ENCODE results near the gene MIB2.
"Not testable (repeated sequence)": the region's sequence is repeated elsewhere in the genome, so short reads cannot be mapped to it uniquely, and the experiment has no call there.

Gene MIB2

DNA sequence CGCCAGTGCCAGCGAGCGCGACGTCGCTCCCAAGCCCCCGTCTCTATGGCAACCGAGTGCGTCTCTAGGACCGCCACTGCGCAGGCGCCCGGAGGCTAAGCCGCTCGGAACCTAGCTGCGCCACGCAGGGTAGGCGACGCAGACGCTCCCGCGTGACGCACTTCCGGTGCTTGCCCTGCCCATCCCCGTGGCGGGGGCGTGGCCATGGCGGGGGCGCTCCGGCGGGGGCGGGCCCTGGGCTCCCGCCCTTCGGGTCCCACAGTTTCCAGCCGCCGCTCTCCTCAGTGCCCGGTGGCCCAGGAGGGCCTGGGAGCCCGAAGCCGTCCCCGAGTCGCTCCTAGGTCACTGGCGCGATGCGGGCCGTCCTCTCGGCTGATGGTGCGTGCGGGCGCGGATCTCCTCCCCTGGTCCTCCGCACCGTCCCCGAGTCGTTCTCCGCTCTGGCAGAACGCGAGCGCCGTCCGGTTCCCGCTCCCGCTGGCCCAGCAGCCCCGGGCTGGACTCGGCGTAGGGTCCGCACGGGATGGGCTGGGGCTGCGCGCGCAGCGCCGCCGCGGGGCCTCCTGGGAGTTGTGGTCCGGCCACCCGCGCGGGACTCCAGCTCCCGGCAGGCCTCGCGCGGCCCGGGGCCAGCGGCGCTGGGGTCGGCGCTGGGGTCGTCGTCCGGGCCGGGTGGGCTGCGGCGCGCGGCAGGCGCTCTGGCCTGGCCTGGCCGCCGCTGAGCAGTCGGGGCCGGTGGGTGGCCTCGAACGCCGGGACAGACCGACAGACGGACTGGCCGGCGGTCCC, at the start of gene MIB2:
TSS of gene MIB2 (plus strand) at position 245 of the 789 bp plus-strand sequence. CDS start 7,953 bp downstream, outside the sequence.
- DNase-seq, result peak; percentile 77

DNA sequence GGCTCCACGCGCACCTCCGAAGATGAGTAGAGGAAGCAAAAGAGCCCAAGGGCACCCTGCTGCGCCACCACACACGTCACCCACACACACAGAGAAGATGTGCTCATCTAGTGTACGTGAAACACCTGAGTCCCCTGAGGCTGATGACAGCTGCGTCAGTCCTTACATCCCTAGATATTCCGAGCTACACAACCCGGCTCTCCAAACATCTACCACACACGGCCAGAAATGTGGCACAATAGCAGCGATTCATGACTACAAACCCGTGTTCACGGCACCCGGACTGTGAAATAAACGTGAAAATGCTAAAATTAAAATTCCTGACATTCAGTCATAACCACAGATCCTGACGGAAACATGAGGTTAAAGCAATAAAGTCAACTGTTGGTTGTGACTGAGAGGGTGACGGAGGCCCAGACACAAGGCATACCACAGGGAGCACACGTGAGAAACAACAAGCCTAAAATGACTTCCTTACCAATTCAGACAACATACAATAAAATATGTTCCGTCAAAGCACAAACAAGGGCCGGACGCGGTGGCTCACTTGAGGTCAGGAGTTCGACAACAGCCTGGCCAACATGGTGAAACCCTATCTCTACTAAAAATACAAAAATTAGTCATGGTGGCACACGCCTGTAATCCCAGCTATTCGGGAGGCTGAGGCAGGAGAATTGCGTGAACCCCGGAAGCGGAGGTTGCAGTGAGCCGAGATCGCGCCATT, 48.0 kb upstream of the MIB2 start:
- DNase-seq, result no peak

DNA sequence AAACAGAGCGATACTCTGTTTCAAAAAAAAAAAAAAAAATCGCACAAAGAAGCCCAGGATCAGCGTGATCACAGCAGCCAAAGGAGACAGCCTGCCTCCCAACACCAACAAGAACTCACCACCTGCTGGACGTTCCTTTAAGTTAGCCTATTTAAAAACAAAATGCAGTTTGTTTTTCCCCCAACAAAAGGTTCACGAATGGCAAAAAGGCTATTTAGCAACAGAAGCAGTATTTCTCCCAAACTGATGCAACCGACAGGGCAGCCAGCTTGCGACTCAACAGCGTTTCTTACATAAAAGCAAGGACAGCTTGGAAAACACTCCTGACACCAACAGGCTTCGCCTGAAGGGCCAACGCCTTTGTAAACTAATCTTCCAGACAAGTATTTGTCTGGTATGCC, 47.4 kb upstream of the MIB2 start:
- DNase-seq, result no peak

DNA sequence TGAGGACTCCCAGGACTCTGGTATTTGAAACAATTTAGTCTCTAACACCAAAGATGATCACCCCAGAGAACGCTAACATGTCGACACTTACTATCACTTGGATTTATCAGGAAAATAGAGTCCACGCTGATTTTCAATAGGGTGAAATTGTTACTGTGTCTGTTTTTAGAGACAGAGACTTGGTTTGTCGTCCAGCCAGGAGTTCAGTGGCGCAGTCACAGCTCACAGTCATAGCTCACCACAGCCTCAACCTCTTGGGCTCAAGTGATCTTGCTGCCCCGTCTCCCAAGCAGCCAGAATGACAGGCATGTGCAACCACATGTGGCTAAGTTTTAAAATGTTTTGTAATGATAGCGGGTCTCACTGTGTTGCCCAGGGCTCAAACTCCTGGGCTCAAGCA, 46.0 kb upstream of the MIB2 start:
- DNase-seq, result no peak

DNA sequence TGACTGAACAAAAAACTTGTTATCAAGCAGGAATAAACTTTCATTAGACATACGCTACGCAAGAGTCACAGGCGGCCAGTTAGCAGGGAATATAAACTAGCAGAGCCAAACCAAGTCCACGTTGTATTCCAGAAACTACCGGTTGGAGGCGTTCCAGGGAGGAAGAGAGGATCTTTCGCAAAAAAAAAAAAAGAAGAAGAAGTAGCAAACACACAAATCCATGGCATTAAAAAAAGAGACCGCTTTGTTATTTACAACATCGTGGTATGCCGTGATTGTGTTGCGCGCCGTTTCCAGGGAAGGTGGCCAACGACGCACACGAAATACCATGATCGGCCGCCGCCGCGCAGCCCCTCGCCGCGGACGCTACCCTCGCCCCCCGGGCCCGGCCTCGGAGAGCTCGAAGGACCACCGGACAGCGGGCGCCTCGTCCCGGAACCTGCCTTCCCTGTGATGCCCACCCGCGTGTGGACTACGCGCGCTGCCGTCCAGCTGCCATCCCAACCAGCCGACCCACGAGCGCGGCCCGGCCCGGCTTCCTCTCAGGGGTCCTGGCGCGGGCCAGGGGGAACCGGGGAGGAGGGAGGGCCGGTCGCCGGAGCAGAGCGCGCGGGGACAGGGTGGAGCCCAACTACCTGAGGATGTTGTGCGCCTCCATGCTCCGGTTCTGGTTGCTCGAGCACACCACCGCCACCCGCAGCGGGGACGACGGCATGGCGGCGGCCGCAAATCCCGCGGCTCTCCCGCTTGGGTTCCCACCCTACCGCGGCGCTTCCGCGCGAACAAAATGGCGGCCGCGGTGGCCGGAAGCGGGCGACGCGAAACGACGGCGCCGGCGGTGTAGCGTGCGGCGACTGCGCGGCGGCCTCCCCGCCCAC, 41.2 kb upstream of the MIB2 start:
- DNase-seq, result no peak

DNA sequence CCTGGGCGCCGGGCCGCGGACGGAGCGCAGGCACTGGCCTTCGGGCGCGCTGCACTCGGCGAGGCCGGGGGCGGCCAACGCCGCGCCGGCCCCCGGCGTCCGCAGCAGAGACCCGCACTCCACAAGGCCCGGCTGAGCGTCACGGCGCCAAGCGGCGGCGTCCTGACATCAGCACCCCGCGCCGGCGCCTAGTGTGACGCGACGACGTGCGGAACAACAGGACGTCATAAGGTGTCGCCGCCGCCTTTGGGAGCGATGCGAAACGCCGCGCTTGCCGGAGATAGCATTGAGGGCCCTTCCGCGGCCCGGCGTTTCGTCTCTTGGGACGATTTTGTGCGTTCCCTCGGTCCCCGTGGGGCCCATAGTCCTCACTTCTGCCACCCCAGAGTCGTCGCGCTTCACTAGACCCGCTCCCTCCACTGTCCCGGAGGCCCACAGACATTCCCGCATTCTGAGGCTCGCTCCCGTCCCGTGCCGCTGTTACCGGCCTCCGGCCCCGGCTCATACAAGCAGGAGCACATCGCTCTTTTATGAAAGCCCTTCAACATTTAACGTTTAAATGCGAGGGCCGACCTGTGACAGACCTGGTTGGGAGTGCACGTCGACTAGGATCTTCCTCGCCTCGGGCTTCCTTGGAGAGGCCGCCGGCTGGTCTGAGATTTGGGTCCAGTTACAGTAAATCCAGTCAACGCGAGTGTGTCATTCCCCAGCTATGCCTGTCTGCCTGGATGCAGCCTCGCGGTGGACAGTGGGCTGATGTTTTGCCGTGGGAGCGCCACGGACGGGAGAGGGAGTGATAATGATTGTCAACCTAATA, 40.4 kb upstream of the MIB2 start, which contains the start of gene SSU72:
TSS of gene SSU72 (minus strand) at position 143 of the 817 bp plus-strand sequence. CDS start 306 bp downstream, outside the sequence.
- peak; percentile 23 for DNase-seq

DNA sequence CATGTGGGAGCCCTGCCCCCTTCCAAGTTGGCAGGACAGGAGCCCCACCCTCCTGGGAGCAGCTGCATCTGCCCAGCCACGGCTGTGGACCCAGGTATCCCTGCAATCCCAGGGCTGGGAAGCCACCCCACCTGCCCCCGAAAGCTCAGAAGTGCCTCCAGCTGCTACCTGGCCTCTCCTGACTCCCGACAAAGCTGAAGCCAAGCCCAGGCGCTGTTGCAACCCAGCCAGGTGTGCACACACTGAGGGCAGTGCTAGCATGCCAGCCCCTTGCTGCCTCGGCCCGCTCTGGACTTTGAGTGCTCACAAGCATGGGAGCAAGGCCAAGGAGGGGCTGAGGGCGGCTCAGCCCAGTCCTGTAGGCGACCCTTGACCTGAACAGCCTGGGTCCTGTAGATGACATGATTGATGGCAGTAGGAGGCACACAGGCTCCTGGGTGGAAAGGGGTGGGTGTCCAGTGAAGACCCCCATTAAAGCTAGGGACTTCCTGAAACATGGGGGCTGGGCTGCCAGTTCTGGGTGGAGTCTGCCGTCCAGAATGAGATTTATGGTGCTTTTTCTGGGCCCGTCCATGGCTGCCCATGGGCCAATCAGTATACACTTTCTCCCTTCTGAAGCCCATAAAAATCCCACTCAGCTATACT, 37.8 kb upstream of the MIB2 start:
- DNase-seq, result no peak

DNA sequence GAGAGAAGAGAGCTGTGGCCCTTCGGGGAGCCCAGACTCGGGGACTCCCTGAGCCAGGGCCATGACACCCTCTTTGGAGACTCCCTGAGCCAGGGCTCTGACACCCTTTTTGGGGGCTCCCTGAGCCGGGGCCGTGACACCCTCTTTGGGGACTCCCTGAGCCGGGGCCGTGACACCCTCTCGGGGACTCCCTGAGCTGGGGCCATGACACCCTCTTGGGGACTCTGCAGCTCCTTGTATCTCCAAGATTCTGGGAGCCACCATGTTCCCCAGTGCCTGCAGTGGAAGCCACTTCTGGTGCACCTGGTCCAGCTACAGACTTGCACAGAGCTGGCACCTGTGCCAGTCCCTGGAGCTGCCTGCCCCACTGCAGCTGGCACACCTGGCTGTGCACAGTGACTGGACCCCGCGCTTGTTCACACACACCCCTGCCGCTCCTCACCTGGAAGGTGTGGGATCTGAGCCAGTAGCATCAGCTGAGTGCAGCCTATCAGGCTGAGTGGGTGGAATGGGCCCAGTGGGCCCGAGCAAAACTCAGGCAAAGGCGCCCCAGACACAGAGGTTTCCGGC, 36.8 kb upstream of the MIB2 start:
- DNase-seq, result no peak

DNA sequence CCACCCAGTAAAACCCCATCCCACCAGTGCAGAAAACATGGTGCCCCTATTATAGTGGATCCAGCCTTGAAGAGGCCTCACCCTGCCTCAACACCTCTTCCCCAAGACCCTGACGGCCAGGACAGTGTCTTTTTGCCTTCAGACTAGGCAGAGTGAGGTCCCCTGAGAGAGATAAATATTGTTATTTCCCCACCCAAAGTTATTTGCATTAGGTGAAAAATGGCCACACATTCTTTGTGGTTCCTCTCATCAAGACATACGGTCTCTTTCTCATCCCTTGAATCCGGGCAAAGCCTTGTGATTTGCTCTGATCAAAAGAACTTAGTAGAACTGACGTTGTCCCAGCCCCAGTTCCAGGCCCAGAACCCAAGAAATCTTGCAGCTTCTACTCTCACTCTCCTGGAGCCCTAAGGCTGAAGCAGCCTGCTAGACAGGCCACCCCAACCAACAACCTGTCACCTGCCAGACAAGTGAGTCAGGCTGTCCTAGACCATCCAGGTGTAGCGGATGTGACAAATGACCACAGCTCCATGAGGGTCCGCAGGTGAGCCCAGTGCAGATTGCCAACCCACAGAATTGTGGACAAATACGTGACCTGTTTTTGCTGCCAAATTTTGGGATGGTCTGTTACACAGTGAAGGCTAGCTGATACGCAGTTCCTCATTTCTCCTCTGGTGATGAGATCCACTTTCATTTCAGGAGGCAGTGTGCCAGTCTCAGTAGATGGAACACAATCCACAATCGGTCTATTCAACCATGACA, 32.5 kb upstream of the MIB2 start:
- no peak for DNase-seq

DNA sequence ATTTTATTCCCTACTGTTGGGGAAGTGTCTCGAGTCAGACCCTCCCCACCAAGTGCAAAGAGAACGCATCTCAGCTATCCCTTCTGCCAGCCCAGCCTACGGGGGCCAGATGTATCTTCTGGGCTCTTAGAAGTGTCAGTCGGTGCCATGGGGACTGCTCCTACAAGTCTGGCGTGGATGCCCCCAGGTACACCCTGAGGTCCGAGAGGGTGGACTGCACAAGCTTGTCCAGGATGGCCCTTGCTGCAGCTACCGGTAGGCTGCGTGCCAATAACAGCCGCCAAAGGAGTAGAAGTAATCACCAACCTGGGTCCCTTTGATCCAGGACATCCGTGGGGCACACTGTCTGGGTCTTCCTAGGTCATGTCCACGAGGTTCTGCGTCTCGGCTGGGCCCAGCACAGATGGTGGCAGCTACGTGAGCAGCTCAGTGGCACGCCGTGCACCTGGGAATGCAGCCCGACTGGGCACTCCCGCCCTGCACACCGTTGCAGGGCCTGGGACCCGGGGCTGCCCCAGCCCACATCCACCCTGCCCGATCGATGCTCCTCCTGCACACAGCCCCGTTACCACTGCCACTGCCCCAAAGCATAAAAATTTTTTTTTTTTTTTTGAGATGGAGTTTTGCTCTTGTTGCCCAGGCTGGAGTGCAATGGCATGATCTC, 31.8 kb upstream of the MIB2 start:
- DNase-seq, result no peak

DNA sequence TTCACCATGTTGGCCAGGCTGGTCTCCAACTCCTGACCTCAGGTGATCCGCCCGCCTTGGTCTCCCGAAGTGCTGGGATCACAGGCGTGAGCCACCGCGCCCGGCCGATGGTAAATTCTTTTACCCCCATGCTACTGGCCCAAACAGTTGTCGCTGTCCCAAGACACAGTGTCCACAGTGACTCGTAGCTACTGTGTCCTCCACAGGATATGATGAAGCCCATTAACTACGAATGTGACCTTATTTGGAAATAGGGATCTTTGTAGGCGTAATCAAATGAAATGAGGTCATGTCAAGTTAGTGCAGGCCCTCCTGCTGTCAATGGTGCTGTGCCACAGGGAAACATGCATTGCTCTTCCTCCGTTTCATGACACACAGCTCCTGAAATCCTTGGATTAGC, 23.8 kb upstream of the MIB2 start:
- no peak for DNase-seq

DNA sequence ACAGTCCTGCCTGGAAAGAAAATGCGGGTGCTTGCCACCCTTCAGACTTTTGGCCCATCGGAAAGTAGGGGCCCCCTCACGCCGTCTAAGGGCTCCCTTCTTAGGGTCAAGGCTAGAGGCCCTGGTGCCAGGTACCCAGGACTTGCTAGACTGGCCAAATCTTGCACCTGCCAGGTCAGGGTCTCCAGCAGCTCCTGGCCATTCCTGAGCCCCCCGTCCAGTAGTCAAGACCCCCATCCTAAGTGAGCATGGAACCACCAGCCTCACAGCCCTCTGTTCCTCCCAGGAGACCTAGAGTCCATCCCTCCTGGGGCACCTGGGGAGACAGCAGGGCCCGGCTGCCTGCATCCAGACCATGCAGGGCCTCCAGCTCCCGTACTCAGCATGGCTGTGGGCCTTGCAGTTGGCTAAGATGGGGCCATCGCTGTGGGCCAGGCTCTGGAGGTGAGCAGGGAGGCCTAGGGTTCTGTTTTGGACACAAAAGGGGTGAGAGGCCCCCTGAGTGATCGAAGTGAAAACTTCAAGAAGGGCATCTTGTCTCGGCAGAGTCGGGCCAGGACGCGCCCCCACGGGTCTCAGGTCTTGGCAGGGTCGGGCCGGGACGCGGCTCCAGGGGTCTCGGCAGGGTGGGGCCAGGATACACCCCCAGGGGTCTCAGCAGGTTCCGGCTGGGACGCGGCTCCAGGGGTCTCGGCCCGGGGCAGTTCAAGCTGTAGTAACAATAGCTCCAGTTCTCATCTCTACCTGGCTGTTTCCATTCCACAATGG, 21.3 kb upstream of the MIB2 start:
- no peak for DNase-seq

DNA sequence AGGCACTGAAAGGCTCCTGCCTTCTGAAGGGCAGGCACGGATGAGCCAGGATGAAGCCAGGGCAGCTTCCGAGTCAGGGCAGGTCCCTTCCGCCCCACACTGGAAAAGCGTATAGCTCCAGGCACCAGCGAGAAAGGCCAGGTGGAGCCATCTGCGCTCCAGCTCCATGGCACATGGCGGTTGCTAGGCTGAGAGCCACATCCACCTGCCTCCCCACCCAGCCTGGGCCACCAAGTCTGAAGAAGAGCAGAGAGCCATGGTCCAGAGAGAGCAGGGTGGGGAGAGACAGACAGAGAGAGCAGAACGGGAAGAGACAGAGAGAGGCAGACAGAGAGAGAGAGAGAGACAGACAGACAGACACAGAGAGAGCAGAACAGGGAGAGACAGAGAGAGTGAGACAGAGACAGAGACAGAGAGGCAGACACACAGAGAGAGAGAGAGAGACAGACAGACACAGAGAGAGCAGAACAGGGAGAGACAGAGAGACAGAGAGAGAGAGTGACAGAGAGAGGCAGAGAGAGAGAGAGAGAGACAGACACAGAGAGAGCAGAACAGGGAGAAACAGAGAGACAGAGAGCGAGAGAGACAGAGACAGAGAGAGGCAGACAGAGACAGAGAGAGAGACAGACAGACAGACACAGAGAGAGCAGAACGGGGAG, 20.6 kb upstream of the MIB2 start:
- no peak for DNase-seq

DNA sequence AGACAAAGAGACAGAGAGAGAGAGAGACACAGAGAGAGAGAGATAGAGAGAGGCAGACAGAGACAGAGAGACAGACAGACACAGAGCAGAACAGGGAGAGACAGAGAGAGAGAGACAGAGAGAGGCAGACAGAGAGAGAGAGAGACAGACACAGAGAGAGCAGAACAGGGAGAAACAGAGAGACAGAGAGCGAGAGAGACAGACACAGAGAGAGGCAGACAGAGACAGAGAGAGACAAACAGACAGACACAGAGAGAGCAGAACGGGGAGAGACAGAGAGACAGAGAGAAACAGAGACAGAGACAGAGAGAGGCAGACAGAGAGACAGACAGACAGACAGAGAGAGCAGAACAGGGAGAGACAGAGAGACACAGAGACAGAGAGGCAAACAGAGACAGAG, 20.0 kb upstream of the MIB2 start:
- DNase-seq, result not testable (repeated sequence)

DNA sequence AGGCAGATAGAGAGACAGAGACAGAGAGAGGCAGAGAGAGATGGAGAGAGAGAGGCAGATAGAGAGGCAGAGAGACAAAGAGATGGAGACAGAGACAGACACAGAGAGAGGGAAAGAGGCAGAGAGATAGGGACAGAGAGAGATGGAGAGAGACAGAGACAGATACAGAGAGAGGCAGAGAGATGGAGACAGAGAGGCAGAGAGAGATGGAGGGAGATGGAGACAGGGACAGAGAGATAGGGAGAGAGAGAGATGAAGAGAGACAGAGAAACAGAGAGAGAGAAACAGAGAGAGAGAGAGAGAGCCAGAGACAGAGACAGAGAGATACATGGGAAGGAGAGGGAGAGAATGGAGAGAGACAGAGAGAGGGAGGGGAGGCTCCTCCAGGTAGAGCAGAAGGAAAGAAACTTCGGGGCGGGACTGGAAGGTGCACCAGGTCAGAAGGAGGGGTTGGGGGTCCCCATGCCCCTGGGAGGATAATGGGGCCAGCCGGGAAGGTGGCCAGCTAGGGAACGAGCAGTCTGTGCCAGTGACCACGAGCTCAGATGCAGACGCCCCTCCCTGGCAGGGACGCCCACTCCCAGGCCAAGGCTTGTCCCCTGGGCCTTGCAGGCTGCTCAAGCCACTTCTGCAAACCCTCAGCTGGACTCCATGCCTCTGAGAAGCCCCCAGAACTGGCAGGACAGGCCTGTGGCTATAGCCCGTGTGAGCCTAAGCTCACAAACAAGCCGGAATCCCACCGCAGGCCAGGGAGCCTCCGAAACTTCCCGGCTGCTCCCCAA, 18.6 kb upstream of the MIB2 start:
- DNase-seq, result no peak

DNA sequence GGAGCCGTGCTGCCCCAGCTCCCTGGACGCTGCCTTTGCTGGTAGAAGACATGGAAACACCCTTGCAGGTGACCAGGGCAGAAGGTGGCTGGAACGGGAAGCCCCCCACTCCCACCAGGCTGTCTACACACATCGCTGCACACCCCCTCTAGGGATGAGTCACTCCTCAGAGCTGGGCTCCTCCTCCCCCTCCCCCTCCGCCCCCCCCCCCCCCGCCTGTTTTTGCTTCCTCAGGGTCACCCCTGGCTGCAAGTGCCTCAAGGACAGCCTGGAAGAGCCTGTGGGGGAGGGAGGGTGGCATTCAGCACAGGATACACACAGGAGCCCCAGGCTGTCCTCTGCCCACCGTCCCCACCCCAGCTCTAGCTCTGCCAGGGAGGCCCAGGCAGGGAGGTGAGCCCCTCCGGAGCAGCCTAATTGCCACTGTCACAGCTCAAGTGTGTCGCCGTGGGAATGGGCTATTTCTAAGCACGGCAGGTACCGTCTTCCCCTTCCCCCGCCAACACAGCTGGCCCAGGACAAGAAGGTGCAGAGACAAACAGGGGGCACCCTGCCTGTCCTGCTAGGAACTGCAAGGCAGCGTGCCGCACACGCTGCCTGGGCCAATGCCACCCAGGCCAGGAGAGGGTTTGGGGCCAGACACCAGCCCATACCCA, 17.9 kb upstream of the MIB2 start:
- no peak for DNase-seq

DNA sequence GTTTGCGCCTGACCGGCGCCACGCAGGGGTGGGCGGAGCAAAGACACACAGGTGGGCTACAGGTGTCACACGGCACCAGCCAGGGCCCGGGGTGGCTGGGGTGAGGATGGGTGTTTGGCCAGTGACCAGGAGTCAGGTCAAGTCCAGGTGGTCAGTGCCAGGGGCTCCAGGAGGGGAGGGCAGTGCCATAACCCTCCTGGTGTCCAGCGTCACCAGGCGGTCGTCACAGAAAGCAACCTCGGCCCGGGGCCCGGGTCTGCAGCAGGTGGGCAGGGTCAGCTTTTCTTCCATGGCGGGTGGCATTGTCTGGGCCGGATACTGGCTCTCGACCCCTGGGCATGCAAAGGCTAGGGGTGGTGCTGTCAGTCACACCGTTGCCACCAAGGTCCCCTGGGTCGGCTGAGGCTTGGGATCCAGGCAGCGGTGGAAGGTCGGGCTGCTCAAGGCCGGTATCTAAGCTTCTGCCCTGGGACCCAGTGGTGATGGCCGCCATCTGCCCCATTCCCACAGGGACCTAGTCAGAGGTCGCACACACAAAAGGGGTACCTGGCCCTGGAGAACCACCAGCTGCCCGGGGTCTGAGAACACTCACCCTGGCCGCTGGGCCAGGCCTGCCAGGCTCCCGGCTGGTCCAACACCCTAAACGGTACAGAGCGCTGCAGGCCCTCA, 17.1 kb upstream of the MIB2 start:
- DNase-seq, result no peak
